HG03354 (cell line): Measurements from ENCODE around the gene INPP5D.
"Not testable (repeated sequence)": the region's sequence is repeated elsewhere in the genome, so short reads cannot be mapped to it uniquely, and the experiment has no call there.

Source experiments
- ATAC-seq: cut with Tn5 transposase; IDR thresholded peaks from one replicate; pipeline ENCODE4 v1.9.1; 2021; ENCODE audit warnings: mild to moderate bottlenecking; ENCODE audit not compliant: unreplicated experiment, poor library complexity, severe bottlenecking

Gene INPP5D

GRCh38 chr2:233059797-233060500 is at the start of gene INPP5D:
Gene INPP5D, plus strand, starts transcription at chr2:233060342. Its CDS starts 137 bp downstream, at chr2:233060479.
- peak; percentile 55 for ATAC-seq

- no peak for ATAC-seq
Measured at GRCh38 chr2:233010569-233011267, 49.4 kb upstream of the INPP5D start.

GRCh38 chr2:233011268-233011650 is 48.9 kb upstream of the INPP5D start:
- ATAC-seq, result no peak

GRCh38 chr2:233011702-233012131 is 48.4 kb upstream of the INPP5D start:
- no peak for ATAC-seq

GRCh38 chr2:233012301-233012971 is 47.7 kb upstream of the INPP5D start:
- no peak for ATAC-seq

GRCh38 chr2:233013027-233013461 is 47.1 kb upstream of the INPP5D start, which contains the start of gene NGEF:
Gene NGEF, minus strand, starts transcription at chr2:233013256. Its CDS starts 38,366 bp downstream, at chr2:232974890.
- no peak for ATAC-seq

GRCh38 chr2:233013650-233014049 is 46.5 kb upstream of the INPP5D start:
- ATAC-seq, result no peak

GRCh38 chr2:233015019-233015645 is 45.0 kb upstream of the INPP5D start:
- no peak for ATAC-seq

- no peak for ATAC-seq
Measured at GRCh38 chr2:233017947-233018346, 42.2 kb upstream of the INPP5D start.

GRCh38 chr2:233019610-233020009 is 40.5 kb upstream of the INPP5D start:
- ATAC-seq, result not testable (repeated sequence)

GRCh38 chr2:233020454-233020853 is 39.7 kb upstream of the INPP5D start:
- no peak for ATAC-seq

GRCh38 chr2:233021771-233022170 is 38.4 kb upstream of the INPP5D start:
- ATAC-seq, result no peak

- ATAC-seq, result no peak
Measured at GRCh38 chr2:233022561-233022960, 37.6 kb upstream of the INPP5D start.

GRCh38 chr2:233023007-233023760 is 37.0 kb upstream of the INPP5D start:
- no peak for ATAC-seq

GRCh38 chr2:233023761-233024410 is 36.3 kb upstream of the INPP5D start:
- ATAC-seq, result no peak

- ATAC-seq, result no peak
Measured at GRCh38 chr2:233025706-233026105, 34.4 kb upstream of the INPP5D start.

- no peak for ATAC-seq
Measured at GRCh38 chr2:233026198-233026813, 33.8 kb upstream of the INPP5D start.

- no peak for ATAC-seq
Measured at GRCh38 chr2:233029321-233029720, 30.8 kb upstream of the INPP5D start.
